Mononuclear cell (primary cell): Measurements from ENCODE around the gene HLA-DPA1. TPM values are rescaled to one million over a fixed set of nuclear protein-coding genes. Genes with fewer than 3 reads are reported as not detected.
"Not testable (repeated sequence)": the region's sequence is repeated elsewhere in the genome, so short reads cannot be mapped to it uniquely, and the experiment has no call there.

ENCODE experiments used
- H3K27me3 ChIP-seq: 2 replicates; pipeline ENCODE4 v1.6.0; 2011; ENCODE audit warnings: low read length, control low read depth; ENCODE audit not compliant: insufficient read depth
- H3K4me1 ChIP-seq: 2 replicates; pipeline ENCODE4 v1.5.1; 2011; ENCODE audit warnings: mild to moderate bottlenecking, low read length, control low read depth; ENCODE audit not compliant: insufficient read depth
- H3K4me3 ChIP-seq: 2 replicates; pipeline ENCODE4 v1.5.1; 2011; ENCODE audit warnings: mild to moderate bottlenecking, low read length, moderate library complexity
- H3K9me3 ChIP-seq: 2 replicates; pipeline ENCODE4 v1.5.1; 2011; ENCODE audit warnings: low read depth, mild to moderate bottlenecking, control low read depth, low read length
- total RNA-seq: library from RNA; depleted of rRNA; stranded (reverse); fragments of >200 nt; gene quantifications from one replicate; pipeline ENCODE4 v1.2.3, GENCODE V29; 2012

The HLA-DPA1 gene
- total RNA-seq, 1 donor, result 271 TPM

GRCh38 chr6:33078919-33079521 is 5.6 kb upstream of the HLA-DPA1 start:
- Histone ChIP-seq H3K9me3 (no peaks in the 10 kb centered on the region), H3K4me1 (peaks cover 67% of the 10 kb centered on the region), H3K4me3 (no peak overlapping the region), H3K27me3 (no peaks in the 10 kb centered on the region)

GRCh38 chr6:33078442-33078841 is 5.0 kb upstream of the HLA-DPA1 start:
- H3K27me3 ChIP-seq, result no peaks in the 10 kb centered on the region
- H3K4me3 ChIP-seq, result peak overlapping the region; percentile 1
- no peaks in the 10 kb centered on the region for H3K9me3 ChIP-seq
- peaks cover 67% of the 10 kb centered on the region for H3K4me1 ChIP-seq

- Histone ChIP-seq H3K4me1 (peaks cover 65% of the 10 kb centered on the region), H3K4me3 (peak overlapping the region; percentile 1), H3K27me3 (no peaks in the 10 kb centered on the region), H3K9me3 (no peaks in the 10 kb centered on the region)
These were observed 4.5 kb upstream of the HLA-DPA1 start for GRCh38 chr6:33077908-33078307.

- peaks cover 61% of the 10 kb centered on the region for H3K4me1 ChIP-seq
- H3K4me3 ChIP-seq, result peak overlapping the region; percentile 70
- H3K9me3 ChIP-seq, result no peaks in the 10 kb centered on the region
- H3K27me3 ChIP-seq, result no peaks in the 10 kb centered on the region
These were observed 3.0 kb upstream of the HLA-DPA1 start for GRCh38 chr6:33076406-33076934.

- Histone ChIP-seq H3K9me3 (no peaks in the 10 kb centered on the region), H3K27me3 (no peaks in the 10 kb centered on the region), H3K4me3 (peak within 1 kb of the TSS; percentile 70), H3K4me1 (peaks cover 58% of the 10 kb centered on the region)
These were observed 2.3 kb upstream of the HLA-DPA1 start, which contains the start of gene HLA-DPB1 for GRCh38 chr6:33075568-33076405. Gene HLA-DPB1 (plus strand): TSS chr6:33075990. CDS start chr6:33076042, 52 bp downstream.

- no peak overlapping the region for H3K4me3 ChIP-seq
- no peaks in the 10 kb centered on the region for H3K27me3 ChIP-seq
- peaks cover 52% of the 10 kb centered on the region for H3K4me1 ChIP-seq
- no peaks in the 10 kb centered on the region for H3K9me3 ChIP-seq
These were observed 1.7 kb upstream of the HLA-DPA1 start for GRCh38 chr6:33075208-33075567.

GRCh38 chr6:33072508-33073100 is 845 bp downstream of the HLA-DPA1 start:
- peak overlapping the region; percentile 46 for H3K4me3 ChIP-seq
- H3K27me3 ChIP-seq, result no peaks in the 10 kb centered on the region
- H3K4me1 ChIP-seq, result peaks cover 33% of the 10 kb centered on the region
- H3K9me3 ChIP-seq, result no peaks in the 10 kb centered on the region

- no peaks in the 10 kb centered on the region for H3K9me3 ChIP-seq
- H3K4me3 ChIP-seq, result peak overlapping the region; percentile 46
- no peaks in the 10 kb centered on the region for H3K27me3 ChIP-seq
- H3K4me1 ChIP-seq, result peaks cover 31% of the 10 kb centered on the region
These were observed 1.9 kb downstream of the HLA-DPA1 start for GRCh38 chr6:33071569-33071968.

- Histone ChIP-seq H3K9me3 (no peaks in the 10 kb centered on the region), H3K4me3 (peak overlapping the region; percentile 46), H3K27me3 (no peaks in the 10 kb centered on the region), H3K4me1 (peaks cover 26% of the 10 kb centered on the region)
These were observed 2.5 kb downstream of the HLA-DPA1 start for GRCh38 chr6:33070909-33071308.

GRCh38 chr6:33069021-33069738 is 4.3 kb downstream of the HLA-DPA1 start:
- peaks cover 20% of the 10 kb centered on the region for H3K4me1 ChIP-seq
- no peaks in the 10 kb centered on the region for H3K9me3 ChIP-seq
- H3K27me3 ChIP-seq, result no peaks in the 10 kb centered on the region
- H3K4me3 ChIP-seq, result no peak overlapping the region

- peaks cover 11% of the 10 kb centered on the region for H3K4me1 ChIP-seq
These were observed 6.4 kb downstream of the HLA-DPA1 start for GRCh38 chr6:33066917-33067521.

GRCh38 chr6:33065312-33065711 is 8.1 kb downstream of the HLA-DPA1 start:
- Histone ChIP-seq H3K9me3 (no peaks in the 10 kb centered on the region), H3K4me1 (peaks cover 7% of the 10 kb centered on the region), H3K4me3 (no peak overlapping the region), H3K27me3 (no peaks in the 10 kb centered on the region)

More at GRCh38 chr6:33066917-33067521, 6.4 kb downstream of the HLA-DPA1 start:
- H3K4me3 ChIP-seq, result no peak overlapping the region
- H3K27me3 ChIP-seq, result no peaks in the 10 kb centered on the region
- no peaks in the 10 kb centered on the region for H3K9me3 ChIP-seq

- Histone ChIP-seq H3K27me3 (no peaks in the 10 kb centered on the region), H3K9me3 (no peaks in the 10 kb centered on the region), H3K4me3 (no peak overlapping the region), H3K4me1 (peaks cover 7% of the 10 kb centered on the region)
These were observed 8.7 kb downstream of the HLA-DPA1 start for GRCh38 chr6:33064723-33065122.

- not testable (repeated sequence) for H3K4me3 ChIP-seq, H3K9me3 ChIP-seq, H3K4me1 ChIP-seq, H3K27me3 ChIP-seq
These were observed 10.0 kb downstream of the HLA-DPA1 start for GRCh38 chr6:33063435-33063834.
